Karpas-422 (cell line): ENCODE results near the gene PARD3B. TPM values are rescaled to one million over a fixed set of nuclear protein-coding genes. Genes with fewer than 3 reads are reported as not detected.

Experiments
- DNase-seq: peaks from one replicate; pipeline ENCODE4 v3.0.0-alpha.2; 2015
- H2AFZ ChIP-seq: fragments of 200-600 bp; sonication (generic); 2 replicates; pipeline ENCODE4 v1.6.1; 2014; ENCODE audit warnings: antibody characterized with exemption, low read length, mixed read lengths
- H3K27ac ChIP-seq: fragments of 200-600 bp; sonication (generic); 2 replicates; pipeline ENCODE4 v1.5.1; 2014; ENCODE audit warnings: mild to moderate bottlenecking, low read length, moderate library complexity
- H3K27me3 ChIP-seq: fragments of 200-600 bp; sonication (generic); 2 replicates; pipeline ENCODE4 v1.6.1; 2014; ENCODE audit warnings: low read length, mixed read lengths
- H3K36me3 ChIP-seq: fragments of 200-600 bp; sonication (generic); 2 replicates; pipeline ENCODE4 v1.6.1; 2014; ENCODE audit warnings: low read length, mixed read lengths; ENCODE audit not compliant: insufficient read depth
- H3K4me1 ChIP-seq: fragments of 200-600 bp; sonication (generic); 2 replicates; pipeline ENCODE4 v1.6.1; 2014; ENCODE audit warnings: mild to moderate bottlenecking, low read length, mixed read lengths
- H3K4me2 ChIP-seq: fragments of 200-600 bp; sonication (generic); 2 replicates; pipeline ENCODE4 v1.6.1; 2014; ENCODE audit warnings: low read length, low read depth, mild to moderate bottlenecking; ENCODE audit not compliant: poor library complexity, severe bottlenecking
- H3K4me3 ChIP-seq: fragments of 200-600 bp; sonication (generic); 2 replicates; pipeline ENCODE4 v1.5.1; 2014; ENCODE audit warnings: mild to moderate bottlenecking, antibody characterized with exemption, low read length, mixed read lengths
- H3K79me2 ChIP-seq: fragments of 200-600 bp; sonication (generic); 2 replicates; pipeline ENCODE4 v1.6.1; 2014; ENCODE audit warnings: mild to moderate bottlenecking, low read length, mixed read lengths
- H3K9ac ChIP-seq: fragments of 200-600 bp; sonication (generic); 2 replicates; pipeline ENCODE4 v1.6.0; 2014; ENCODE audit warnings: low read length
- H3K9me2 ChIP-seq: fragments of 200-600 bp; sonication (generic), shearing (Covaris generic); replicated peaks from 2 replicates; pipeline ENCODE4 v1.6.0; 2014; ENCODE audit warnings: mild to moderate bottlenecking, low read length, moderate library complexity; ENCODE audit not compliant: insufficient read depth
- H3K9me3 ChIP-seq: fragments of 300-700, 200-600 bp; sonication (generic); 2 replicates; pipeline ENCODE4 v1.6.1; 2014; ENCODE audit warnings: low read length, mixed read lengths
- H4K20me1 ChIP-seq: fragments of 200-600 bp; sonication (generic); 2 replicates; pipeline ENCODE4 v1.6.1; 2014; ENCODE audit warnings: mild to moderate bottlenecking, antibody characterized with exemption, low read length, low read depth; ENCODE audit not compliant: insufficient read depth
- total RNA-seq: library from RNA; depleted of rRNA; stranded (reverse); fragments of >200 nt; shearing (Covaris generic); gene quantifications from 2 replicates; pipeline ENCODE4 v1.2.3, GENCODE V29; 2014; ENCODE audit warnings: low replicate concordance

Gene PARD3B
- total RNA-seq, 1 experiment from 2014 or later, result not detected

DNA sequence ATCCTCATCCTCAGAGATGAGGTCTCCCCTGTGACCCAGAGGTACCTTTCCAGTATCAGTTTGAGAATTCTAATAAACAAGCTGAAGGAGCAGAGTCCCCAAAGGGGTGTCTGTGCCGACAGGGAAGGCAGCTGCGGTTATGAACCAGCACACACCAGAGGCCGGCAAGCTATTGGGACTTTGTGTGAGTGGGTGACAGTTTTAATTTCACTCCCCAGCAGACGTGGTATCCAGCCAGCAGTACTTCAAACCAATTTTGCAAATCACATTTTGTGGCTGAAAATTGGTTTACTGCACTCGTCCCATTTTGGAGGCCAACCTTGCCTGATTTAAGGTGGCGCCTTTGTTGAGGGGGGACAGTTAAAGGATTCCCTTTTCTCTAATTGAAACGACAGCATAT, 1034.1 kb downstream of the PARD3B start:
- Histone ChIP-seq H3K36me3 (no peaks in the 10 kb centered on the region), H2AFZ (no peak overlapping the region), H3K4me2 (no peak overlapping the region), H4K20me1 (no peaks in the 10 kb centered on the region), H3K27ac (no peak overlapping the region), H3K9me3 (no peaks in the 10 kb centered on the region), H3K79me2 (no peaks in the 10 kb centered on the region), H3K9me2 (no peaks in the 10 kb centered on the region), H3K9ac (no peak overlapping the region), H3K27me3 (no peaks in the 10 kb centered on the region), H3K4me3 (no peak overlapping the region), H3K4me1 (no peaks in the 10 kb centered on the region)
- no peak for DNase-seq

DNA sequence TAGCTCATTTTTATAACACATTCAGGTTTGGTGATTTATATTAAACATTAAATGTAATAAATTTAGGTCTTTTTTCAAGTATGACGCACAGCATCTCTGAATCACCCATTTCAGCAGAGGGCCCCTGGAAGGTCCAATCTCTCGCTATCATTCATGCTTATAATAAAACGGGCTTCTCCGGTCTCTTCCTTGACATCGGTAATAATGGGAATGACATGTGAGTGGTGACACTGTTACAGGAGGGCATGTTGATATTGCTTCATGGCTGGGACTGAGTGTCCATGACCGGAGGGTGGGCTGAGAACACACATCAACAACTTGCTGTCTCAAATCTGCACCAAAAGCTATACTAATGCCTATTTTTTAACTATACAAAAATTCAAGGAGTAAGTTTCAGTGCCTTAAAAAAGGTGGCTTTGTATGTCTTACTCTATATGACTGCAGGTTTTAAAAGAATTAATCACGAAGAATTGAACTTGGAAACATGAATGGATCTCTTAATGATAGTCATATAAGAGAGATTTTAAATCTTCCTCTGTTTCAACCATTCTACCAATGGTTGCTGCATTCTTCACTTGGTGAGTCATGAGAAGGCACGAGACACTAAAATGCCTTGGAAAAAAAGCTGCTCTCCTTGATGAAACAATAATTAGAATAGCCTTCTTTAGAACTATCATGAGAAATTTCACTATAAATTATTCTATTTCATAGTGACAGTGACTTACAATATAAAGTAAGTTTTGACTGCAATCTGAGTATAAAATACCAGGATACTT, 1035.1 kb downstream of the PARD3B start:
- no peak overlapping the region for H3K9ac ChIP-seq

GRCh38 chr2:205582366-205582765, 1037.1 kb downstream of the PARD3B start:
- Histone ChIP-seq H2AFZ (no peak overlapping the region), H3K9me3 (no peaks in the 10 kb centered on the region), H3K9me2 (no peaks in the 10 kb centered on the region), H3K36me3 (no peaks in the 10 kb centered on the region), H4K20me1 (no peaks in the 10 kb centered on the region), H3K79me2 (no peaks in the 10 kb centered on the region), H3K27ac (no peak overlapping the region), H3K4me2 (no peak overlapping the region), H3K27me3 (no peaks in the 10 kb centered on the region), H3K4me3 (no peak overlapping the region), H3K9ac (no peak overlapping the region), H3K4me1 (no peaks in the 10 kb centered on the region)
- no peak for DNase-seq

More for the DNA sequence above, 1035.1 kb downstream of the PARD3B start:
- Histone ChIP-seq H3K79me2 (no peaks in the 10 kb centered on the region), H3K4me2 (no peak overlapping the region), H3K27ac (no peak overlapping the region), H3K9me3 (no peaks in the 10 kb centered on the region), H2AFZ (no peak overlapping the region), H3K36me3 (no peaks in the 10 kb centered on the region), H3K27me3 (no peaks in the 10 kb centered on the region), H4K20me1 (no peaks in the 10 kb centered on the region), H3K4me1 (no peaks in the 10 kb centered on the region), H3K4me3 (no peak overlapping the region), H3K9me2 (no peaks in the 10 kb centered on the region)
- no peak for DNase-seq

GRCh38 chr2:205585449-205586383, 1040.4 kb downstream of the PARD3B start:
- Histone ChIP-seq H3K4me3 (no peak overlapping the region), H3K9ac (no peak overlapping the region), H3K36me3 (no peaks in the 10 kb centered on the region), H3K4me2 (no peak overlapping the region), H3K27me3 (no peaks in the 10 kb centered on the region), H3K4me1 (no peaks in the 10 kb centered on the region), H3K9me2 (no peaks in the 10 kb centered on the region), H3K79me2 (no peaks in the 10 kb centered on the region), H2AFZ (no peak overlapping the region), H4K20me1 (no peaks in the 10 kb centered on the region), H3K27ac (no peak overlapping the region), H3K9me3 (no peaks in the 10 kb centered on the region)
- no peak for DNase-seq

DNA sequence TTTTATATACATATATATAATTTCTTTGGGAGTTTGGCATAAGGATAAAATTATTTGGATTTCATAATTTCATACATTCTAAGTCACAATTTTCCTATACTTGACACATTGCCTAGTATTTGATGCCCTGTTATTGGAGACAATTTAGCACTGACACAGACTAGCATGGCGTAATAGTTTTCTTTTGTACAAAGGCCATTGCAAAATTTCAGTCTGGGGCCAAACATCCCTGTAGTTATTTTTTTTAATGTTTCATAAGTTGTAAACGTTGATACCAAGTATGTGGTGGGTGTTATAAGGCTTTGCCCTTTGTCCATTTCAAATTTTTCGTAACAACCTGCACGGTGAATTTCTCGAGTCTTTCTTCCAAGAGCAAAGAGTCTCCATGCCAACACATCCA, 1041.4 kb downstream of the PARD3B start:
- Histone ChIP-seq H2AFZ (no peak overlapping the region), H3K9me2 (no peaks in the 10 kb centered on the region), H3K9me3 (no peaks in the 10 kb centered on the region), H3K27me3 (no peaks in the 10 kb centered on the region), H3K36me3 (no peaks in the 10 kb centered on the region), H3K79me2 (no peaks in the 10 kb centered on the region), H3K9ac (no peak overlapping the region), H3K4me1 (no peaks in the 10 kb centered on the region), H3K4me2 (no peak overlapping the region), H3K4me3 (no peak overlapping the region), H4K20me1 (no peaks in the 10 kb centered on the region), H3K27ac (no peak overlapping the region)
- no peak for DNase-seq

DNA sequence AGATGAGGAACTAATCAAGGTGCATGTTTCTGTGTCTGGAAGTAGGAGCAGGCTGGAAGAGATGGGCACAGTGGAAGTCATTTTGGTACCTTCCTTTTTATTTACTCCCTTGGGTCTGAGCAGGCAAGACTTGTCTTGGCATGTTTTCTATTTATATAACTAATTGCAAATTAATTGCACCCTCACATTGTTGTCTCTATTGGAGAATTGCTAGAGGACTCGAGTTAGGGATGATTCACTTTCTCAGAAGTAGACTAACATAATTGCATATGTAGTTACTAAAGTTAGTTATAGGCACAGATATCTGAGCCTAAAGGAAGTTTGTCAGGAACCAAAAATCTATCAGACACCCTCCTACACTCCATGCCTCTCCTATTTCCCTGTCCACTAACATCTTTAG, 1044.2 kb downstream of the PARD3B start:
- Histone ChIP-seq H3K36me3 (no peaks in the 10 kb centered on the region), H3K27ac (no peak overlapping the region)
- DNase-seq, result no peak

DNA sequence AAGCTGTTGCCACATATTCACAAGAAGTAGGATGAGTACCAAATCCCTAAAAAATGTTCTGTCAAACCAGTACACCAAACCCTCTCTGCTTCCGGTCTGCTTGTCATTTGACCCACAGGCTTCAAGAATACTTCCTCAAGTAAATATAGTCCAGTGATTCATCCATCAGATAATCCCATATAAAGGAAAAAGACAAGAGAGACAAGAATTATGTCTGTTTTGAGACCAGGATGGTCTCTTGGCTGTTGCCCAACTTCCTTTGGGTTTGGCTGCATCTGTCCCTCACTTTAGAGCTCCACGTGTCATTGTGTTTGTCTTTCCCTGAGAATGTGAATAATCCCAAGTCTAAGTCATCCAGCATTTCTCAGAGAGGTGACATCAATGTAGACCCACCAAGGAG, 1045.5 kb downstream of the PARD3B start:
- H3K4me1 ChIP-seq, result no peaks in the 10 kb centered on the region
- H3K36me3 ChIP-seq, result no peaks in the 10 kb centered on the region
- no peak overlapping the region for H3K4me3 ChIP-seq
- H3K9me3 ChIP-seq, result no peaks in the 10 kb centered on the region
- no peaks in the 10 kb centered on the region for H3K9me2 ChIP-seq
- no peaks in the 10 kb centered on the region for H3K79me2 ChIP-seq
- H3K27me3 ChIP-seq, result no peaks in the 10 kb centered on the region
- no peak overlapping the region for H3K4me2 ChIP-seq
- H2AFZ ChIP-seq, result no peak overlapping the region
- no peak for DNase-seq
- H3K27ac ChIP-seq, result no peak overlapping the region
- H3K9ac ChIP-seq, result no peak overlapping the region
- H4K20me1 ChIP-seq, result no peaks in the 10 kb centered on the region

More for the DNA sequence above, 1044.2 kb downstream of the PARD3B start:
- H3K4me3 ChIP-seq, result no peak overlapping the region
- no peak overlapping the region for H3K9ac ChIP-seq
- no peaks in the 10 kb centered on the region for H3K27me3 ChIP-seq
- H4K20me1 ChIP-seq, result no peaks in the 10 kb centered on the region
- no peaks in the 10 kb centered on the region for H3K9me2 ChIP-seq
- no peak overlapping the region for H2AFZ ChIP-seq
- no peaks in the 10 kb centered on the region for H3K4me1 ChIP-seq
- no peaks in the 10 kb centered on the region for H3K79me2 ChIP-seq
- no peaks in the 10 kb centered on the region for H3K9me3 ChIP-seq
- H3K4me2 ChIP-seq, result no peak overlapping the region

DNA sequence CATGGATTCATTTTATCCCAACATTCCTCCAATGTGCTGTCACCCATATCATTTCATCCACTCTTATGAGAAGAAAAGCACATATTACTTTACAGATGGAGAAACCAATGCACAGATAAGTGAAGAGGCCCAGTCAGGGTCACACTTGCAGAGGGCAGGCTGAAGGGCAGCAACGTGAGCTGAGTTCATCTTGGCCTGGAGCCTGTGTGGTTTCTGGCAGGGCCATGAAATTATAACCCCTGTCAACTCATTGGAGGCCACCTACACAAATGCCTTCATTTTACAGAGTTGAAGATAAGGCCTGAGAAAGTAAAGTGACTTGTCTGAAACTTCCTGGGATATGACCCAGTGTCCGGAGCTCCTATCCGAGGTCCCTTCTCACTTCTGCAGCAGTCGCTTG, 1048.6 kb downstream of the PARD3B start:
- Histone ChIP-seq H3K4me1 (no peaks in the 10 kb centered on the region), H2AFZ (no peak overlapping the region), H3K9me2 (no peaks in the 10 kb centered on the region), H3K36me3 (no peaks in the 10 kb centered on the region), H3K79me2 (no peaks in the 10 kb centered on the region), H4K20me1 (no peaks in the 10 kb centered on the region), H3K27ac (no peak overlapping the region), H3K4me3 (no peak overlapping the region), H3K4me2 (no peak overlapping the region), H3K27me3 (no peaks in the 10 kb centered on the region), H3K9ac (no peak overlapping the region), H3K9me3 (no peaks in the 10 kb centered on the region)
- DNase-seq, result no peak
